ENCODE results near the gene PARD3.

PARD3 gene

DNA sequence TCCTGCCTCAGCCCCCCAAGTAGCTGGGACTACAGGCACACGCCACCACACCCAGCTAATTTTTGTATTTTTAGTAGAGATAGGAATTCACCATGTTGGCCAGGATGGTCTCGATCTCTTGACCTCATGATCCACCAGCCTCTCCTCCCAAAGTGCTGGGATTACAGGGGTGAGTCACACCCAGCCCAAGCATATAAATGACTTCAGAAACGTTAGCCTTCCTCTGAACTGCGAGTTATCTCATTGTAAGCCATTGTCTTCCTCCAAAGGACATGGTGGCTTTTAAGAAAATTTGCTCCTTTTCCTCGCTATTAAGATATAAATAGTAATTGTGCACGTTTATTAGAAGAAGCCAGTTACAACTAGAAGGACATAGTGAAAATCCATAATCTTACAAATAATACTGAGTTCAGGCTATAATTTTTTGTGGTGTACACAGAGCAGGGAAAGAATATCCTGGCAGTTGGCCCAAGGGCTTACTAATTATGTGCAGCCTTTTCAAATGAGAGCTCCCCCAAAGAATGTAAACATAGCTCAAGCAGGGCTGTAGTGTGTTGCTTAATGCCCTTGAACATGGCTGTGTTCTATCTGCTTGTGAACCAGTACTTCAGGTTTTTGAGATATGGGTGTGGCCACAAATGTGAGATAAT is 495.8 kb downstream of the PARD3 start:
- no peak for DNase-seq

DNA sequence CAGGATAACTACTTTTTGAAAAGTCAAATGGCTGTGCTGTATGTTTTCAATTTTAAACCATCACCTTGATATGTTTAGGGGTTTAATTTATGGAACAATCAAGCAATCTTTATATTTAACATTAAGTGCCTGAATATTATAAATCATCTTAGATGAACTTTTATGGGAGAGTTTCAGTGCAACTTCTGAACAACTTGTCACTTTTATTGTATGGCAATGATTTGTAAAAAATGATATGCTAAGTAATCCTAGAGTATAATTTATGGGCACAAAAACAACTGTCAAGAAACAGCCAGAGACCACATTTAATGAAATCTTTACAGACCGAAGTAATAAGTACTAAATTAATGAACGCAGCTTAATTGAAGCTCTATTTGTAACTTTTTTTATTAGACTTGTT is 498.9 kb downstream of the PARD3 start:
- DNase-seq = no peak

DNA sequence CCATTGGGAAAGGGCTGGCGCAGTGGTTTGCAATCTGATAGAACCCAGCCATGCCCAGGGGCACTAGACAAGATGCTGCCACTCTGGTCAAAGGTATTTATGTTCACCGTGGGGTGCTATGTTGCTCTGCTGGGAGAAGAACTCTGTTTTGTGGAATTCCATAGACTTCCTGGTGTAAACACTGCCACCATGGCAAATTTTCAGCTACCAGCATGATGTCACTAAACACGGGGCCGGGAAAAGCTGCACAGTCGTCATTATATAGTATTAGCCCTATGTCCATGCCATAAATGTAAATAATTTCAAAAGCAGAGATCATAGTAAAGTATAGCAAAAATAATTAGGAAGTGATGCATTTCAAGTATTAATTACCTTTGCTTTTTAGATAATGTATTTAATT is 500.6 kb downstream of the PARD3 start:
- DNase-seq = no peak

DNA sequence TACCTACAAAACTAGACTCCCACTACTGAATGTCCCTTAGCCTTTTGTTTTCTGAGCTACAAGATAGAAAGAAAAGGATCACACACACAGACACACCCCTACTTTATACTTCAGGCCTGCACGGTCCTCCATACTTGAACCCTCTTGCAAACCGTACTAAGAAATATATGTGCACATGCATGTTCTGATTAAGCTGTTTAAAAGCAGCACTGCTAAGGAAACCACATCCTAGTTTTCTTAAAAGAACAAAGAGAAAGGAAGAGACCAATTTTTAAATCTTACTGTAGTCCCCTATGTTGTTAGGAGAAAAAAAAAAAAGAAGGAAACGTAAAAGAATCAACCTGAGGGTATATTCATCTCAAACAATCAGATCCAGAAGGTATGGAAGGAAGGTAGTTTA is 501.2 kb downstream of the PARD3 start:
- no peak for DNase-seq

DNA sequence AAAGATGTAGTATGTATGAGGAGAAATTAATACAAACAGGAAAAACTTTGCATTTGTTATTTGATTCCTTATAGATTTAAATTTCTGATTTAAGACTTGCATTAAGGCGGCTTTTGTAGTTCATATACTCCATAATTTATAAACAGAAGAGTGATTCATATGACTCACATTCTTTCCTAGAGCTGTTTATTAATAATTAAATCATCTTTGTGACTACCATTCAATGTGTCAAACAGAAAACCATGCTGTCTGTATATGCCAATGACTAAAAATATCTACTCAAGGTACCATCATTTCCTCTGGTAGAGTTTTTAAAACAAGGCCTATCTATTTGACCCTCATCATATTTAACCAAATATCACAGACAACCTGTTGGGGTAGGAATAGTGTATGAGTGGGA is 501.7 kb downstream of the PARD3 start:
- no peak for DNase-seq

DNA sequence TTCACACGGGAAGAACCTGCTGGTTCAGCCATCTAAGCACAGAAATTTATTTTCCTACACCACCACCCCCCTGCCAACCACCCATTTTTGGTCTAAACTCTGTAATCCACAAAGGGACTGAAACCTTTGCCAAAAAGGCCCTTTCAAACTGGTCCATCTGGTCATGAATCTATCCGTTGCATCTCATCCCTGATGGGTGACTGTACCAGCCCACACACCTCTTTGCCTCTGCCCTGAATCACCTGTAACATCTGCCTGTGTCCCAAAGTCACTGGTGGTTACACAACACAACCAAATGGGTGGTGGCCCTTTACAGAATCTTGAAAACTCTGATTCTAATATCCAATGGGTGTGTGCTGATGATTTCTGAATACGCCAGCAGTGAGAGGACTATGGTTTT is 503.4 kb downstream of the PARD3 start:
- DNase-seq = no peak

DNA sequence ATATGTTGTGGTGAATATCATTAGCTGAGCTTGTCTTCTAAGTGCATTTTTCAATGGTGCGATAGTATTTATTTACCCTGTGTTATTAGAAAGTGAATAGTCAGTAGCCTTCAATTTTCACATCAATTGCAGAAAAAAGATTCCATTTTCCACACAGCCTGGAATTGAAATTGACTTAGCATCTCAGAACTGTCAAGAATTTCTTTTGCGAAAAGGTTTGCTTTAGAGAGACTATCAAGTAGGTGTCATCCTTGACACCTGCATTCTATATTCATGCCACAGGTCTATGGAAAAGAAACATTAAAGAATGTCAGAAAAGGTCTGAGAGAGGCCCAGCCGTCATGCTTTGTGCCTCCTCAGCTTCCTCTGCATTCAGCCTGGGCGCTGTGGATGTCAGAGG is 504.9 kb downstream of the PARD3 start:
- DNase-seq = no peak

DNA sequence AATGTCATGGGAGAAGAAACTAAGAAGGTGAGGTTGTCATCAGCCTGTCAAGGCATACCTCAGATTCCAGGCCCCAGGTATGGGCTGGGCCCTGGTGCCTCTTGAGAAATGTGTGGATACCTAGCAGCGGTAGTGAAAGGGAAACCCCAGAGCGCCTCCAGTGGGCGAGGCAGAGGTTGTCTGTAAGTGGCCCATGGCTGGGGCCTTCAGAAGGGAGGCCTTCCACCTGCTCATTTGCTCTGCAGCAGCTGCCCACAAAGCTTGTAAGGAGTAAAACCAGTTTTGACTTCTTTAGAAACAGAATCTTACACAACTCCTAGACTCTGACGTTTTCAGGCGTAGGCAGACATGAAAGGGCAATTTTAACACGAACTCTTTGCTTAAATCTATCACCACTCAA is 509.9 kb downstream of the PARD3 start:
- DNase-seq = no peak

DNA sequence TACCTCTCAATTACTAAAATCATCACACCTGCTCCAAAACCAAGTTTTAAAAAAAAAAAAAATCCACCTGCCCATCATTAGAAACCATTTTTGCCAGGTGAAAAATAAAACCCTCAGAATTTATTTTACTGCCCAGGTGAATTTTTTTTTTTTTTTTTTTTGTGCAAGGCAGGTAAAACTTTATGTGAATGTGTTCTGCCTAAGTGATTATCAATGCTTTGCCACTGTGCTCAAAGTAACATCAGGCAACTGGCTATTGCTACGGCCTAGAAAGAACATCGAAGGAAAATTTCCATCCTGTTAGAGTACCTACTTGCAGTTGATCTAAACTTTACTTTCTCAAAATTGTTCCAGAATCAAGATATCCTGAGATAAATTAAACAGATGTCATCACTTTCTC is 512.1 kb downstream of the PARD3 start:
- DNase-seq = no peak

DNA sequence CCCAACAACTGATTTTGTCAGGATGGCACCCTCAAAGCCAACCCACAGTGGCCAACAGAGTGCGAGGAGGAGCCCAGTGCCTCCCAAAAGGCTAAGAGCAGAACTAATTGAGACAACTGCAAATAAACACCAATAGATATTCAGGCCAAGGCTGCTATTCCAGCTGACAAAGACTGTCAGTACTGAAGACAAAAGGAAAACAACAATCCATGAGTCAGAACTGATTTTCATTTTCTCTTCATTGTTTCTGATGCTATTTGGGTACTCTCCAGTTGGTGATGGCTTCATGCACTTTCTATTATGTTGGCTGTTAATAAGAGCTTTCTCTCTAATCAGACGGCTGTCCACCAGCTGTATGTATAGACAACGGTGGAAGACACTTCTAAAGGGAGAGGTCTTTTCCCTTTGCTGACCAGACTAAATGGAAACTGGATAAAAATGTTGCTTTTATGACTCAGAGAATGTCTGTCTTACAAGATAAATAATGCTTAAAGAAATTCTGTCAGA is 515.9 kb downstream of the PARD3 start:
- DNase-seq = no peak

DNA sequence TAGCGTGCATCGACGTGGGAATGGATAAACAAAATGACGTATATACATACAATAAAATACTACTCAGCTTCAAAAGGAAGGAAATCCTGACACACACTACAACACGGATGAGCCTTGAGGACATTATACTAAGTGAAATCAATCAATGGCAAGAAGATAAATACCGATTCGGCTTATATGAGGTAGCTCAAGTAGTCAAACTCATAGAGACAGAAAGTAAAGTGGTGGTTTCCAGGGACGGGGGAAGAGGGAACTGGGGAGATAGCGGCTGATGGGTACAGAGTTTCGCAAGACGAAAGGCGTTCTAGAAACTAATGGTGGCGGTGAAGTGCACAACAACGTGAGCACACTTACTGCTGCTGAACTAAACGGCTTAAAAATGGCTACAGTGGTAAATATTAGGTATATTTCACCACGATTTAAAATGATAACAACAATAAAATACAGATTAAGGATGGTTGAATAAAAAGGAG is 516.7 kb downstream of the PARD3 start:
- no peak for DNase-seq

DNA sequence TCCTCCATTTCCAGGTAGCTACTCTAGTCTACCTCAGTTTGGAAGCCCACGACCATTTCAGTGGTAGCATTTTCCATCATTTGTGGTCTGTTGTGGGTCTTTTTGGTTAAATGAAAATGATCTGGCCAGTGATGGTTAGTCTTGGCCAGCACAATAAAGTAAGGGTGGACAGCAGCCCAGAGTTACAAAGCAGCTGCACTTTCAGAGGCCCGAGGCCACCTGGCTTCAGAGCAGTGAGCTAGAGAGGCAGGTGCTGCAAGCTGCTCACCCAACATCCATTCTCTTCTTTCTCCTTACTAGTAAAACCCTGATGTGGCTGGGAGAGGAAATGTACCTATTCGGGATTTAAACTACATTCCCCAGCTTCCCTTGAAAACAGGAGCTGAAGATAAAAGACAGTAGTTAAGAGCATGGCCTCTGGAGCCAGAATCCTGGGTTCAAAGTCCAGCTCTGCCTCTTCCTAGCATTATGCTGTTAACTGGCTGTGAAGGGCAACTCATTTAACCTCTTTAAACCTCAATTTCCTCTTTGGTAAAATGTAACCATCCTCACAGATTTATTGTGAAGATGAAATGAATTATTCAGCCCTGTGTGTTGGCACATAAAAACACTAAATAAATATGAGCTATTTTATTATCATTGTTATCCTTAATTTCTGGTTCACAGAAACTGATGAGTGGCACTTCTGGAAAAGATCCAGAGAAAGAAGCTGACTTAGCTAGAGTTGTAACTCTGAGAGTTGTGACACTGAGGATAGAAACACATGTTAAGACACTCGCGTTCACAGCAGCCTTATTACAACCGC is 517.4 kb downstream of the PARD3 start:
- no peak for DNase-seq

DNA sequence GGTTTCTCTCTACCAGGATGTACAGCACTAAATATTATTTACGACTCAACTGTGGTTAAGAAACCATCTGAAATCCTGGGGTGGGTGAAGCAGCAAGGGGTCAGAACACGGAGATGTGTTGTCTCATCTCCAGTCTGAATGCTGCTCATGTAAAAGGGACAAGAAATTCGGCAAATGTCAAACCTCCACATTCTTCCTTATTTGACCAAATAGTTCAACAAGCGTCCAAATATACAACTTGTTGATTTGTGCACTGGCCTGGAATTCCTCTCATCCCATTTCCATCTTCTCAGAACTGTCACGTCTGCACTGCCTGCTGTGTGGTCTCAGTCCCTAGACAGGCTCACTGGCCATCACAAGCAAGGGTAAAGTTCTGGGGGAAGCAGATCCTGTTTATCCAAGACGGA is 520.0 kb downstream of the PARD3 start:
- DNase-seq = no peak

DNA sequence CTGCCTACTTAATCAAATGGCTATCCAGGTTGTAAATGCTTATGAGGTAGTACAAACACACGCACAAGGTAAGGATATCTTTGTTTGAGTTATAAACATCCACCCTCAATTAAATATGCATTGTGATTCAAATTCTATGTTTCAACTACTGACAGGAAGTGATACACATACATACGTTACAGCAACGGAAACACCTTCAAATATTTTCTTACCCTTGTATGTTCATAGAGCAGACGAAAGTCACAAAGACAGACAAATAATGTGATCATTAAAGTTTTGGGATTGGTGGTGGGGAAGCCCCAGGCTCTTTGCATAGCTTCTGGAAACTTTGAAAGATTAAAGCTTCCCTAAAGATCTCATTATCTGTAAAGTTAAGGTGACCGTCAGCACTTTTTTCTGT is 521.0 kb downstream of the PARD3 start:
- no peak for DNase-seq

DNA sequence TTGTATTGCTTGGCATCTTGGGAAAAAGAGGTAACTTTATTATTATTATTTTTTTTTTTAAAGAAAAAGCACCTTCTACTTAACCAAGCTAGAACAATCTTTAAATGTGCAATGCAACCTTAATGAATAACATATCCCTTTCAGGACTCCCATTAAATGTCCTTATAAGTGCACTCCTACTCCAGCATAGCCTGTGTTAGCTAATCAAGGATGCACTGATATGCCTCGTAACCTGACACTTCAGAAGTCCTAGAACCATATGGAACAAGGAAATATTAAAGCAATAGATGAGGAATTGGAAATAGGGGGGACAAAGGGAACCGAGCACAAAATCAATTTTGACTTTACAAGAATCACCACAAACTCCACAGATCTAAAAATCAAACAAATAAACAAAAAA is 522.4 kb downstream of the PARD3 start:
- no peak for DNase-seq

DNA sequence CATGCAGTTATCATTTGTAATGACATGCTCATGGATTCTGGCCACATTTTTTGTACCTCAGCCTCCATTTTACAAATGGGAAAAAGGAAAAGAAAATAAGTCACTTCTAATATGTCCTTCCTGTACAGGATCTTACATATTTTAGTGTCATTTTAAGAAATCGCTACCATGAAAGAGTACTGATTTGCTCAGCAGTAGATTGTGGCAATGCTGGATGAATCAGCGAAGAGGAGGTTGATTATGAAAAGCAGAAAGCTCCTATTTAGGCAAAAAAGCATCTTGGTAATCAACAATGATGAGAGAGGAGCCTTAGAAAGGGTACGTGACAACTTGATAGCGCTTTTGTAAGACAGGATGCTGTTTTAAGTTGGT is 522.9 kb downstream of the PARD3 start:
- DNase-seq = no peak

DNA sequence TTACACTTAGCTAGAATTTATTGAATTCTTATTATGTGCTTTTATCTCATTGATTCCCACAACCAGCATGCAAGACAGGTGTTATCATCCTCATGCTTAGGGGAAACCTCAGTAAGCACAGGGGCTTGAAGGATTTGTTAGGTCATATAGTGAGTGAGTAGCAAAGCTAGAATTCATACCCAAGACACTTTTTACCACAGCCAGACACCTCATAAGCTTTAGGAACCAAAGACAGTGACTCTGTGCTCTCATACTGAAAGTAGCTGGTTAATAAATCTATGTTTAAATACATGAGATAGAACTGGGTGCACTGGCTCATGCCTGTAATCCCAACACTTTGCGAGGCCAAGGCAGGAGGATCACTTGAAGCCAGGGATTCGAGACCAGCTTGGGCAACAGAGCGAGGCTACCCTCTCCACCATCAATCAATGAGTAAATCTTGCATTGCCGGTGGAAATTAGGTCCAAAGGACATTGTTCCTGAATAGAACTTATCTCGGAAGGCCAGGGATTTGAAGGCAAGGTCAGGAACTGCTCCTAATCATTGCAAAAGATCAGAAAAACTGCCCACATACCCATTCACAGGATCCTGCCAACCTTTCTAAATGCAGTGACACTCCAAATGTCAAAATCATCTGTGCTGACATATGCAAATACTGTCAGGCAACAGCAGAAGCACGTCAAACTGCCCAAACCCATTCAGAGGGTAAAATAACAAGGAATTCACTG is 523.5 kb downstream of the PARD3 start:
- DNase-seq = no peak

DNA sequence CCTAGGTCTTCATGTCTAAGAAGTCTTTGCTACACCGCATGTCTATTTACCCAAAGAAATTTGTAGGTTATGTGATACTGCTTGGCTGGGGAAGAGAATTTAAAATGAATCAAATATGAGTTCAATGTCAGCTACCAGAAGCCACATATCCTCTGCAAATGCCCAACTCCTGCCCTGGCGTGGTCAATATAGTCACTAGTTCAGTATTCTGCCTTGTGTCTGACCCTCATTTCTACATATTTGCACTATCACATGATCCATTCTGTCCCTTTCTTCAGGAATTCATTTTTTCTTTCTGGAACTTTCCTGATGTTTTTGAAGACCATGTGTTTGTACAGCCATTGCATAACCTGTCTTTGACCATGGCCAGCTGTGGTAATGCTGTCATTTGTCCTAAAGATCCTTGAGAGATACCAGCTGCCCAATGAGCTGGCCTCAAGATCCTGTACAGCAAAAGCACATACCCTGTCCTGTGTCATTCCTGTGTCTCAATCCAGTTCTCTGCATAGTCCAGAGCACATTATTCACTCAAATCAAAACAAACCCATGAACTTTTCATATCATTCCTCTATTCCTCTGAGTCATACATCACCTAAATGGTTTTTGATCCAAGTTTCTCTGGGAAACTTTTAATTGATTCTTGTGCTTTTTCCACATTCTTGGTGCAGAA is 524.5 kb downstream of the PARD3 start:
- no peak for DNase-seq

DNA sequence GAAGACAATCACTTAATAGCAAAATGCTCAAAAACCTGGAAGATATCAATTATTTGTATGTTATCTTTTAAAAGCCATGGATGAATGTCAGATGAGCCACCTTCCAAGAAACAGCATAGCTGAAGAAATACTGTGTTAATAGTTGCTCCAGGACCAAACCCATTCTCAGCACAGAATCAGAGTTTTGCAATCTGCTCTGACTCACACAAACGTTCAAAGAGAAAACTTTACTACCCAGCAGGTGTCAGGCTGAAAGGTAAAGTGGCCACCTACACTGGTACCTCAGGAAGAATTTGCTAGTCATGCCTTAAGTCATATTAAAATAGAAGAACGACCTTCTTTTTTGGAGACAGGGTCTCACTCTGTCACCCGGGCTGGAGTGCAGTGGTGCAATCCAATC is 526.5 kb downstream of the PARD3 start:
- no peak for DNase-seq

DNA sequence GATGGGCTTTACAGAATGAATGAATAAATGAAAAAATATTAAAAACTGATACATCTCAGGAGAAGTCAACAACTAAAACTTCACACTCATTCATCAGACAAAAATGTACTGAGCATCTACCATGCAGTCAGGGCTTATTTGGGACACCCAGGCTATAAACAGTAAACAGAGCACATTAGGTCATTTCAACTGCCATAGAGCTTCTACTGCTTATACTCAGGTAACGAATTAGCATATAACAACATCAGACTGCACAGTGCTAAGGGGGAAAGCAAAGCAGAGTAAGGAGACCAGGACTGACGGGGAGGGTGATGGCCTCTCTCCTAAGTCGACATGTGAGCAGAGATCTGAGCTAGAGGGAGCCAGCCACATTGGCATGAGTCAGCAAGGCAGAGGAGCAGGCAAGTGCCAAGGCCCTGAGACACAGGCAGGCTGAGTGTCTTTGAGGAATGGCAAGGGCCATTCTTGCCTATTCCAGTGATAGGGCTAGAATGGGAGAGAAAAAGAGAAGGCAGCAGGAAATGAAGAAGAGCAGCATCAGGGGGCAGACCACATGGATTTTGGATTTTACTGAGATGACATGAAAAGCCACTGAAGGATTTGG is 528.9 kb downstream of the PARD3 start:
- DNase-seq = no peak

DNA sequence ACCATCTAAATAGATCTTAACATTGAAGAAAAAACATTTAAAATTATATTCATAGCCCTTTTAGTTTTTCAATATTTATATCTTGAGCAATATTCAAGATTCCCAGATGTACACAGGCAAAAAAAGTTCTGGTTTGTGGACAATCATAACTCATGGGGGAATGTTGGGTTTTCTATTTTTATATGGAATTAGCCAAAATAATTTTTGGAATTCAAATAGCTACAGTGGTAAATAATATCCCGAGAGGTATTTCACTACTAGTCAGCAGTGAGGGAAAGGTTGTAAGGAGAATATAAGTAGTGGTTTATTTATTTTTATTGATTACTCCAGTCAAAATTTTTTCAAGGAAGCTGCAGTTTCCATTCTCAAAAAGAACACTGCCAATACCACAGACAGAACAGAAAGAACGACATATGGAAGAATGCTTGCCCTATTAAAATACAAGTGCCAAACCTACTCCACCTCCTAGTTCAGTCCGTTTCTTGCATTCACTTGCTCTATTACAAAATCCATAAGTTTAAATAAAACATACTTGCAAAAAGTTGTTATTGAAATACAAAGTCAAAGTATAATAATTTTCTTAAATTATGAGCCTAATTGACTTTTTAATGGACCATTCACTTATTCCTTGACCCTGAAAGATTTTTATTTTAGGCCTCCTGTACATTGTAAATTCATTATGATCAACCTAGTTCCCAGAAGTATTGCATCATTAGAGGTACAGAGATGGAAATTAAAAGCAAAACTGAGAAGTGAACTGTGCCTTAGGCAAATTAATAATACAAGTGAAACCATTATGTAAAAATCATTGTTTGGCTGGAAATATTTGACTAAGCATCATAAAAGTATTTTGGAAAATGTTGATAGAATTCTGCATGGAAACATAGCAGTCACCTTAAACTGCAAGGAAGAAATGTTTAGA is 533.2 kb downstream of the PARD3 start:
- no peak for DNase-seq

Data from CD4-positive, alpha-beta T cell treated with Interleukin-10 for 1 hour (primary cell).